ENCODE measurements around the gene BSN.
A peak's percentile ranks its signal among the peaks of the same experiment; 100 is the strongest.

The BSN gene

GRCh38 chr3:49719214-49719884, 165.1 kb downstream of the BSN start, which contains the start of gene AMIGO3:
TSS of gene AMIGO3 (minus strand) at chr3:49719684. CDS start at chr3:49719465, 219 bp downstream.
- peak; percentile 88 to 91 for DNase-seq

Measured in CD4-positive, alpha-beta T cell treated with Interferon alpha-2 for 1 hour (primary cell).